ENCODE data around the gene FBXW10B. TPM values are rescaled to one million over a fixed set of nuclear protein-coding genes. Genes with fewer than 3 reads are reported as not detected.
"Not testable (repeated sequence)": the region's sequence is repeated elsewhere in the genome, so short reads cannot be mapped to it uniquely, and the experiment has no call there.

The FBXW10B gene
- total RNA-seq, 1 donor from 2014 or later: 0.74 TPM

GRCh38 chr17:15659663-15660062, 40.2 kb upstream of the FBXW10B start:
- Histone ChIP-seq H3K36me3 (no peaks in the 10 kb centered on the region), H3K4me3 (no peak overlapping the region), H3K27me3 (ENCODE audit: low read depth) (no peaks in the 10 kb centered on the region), H3K27ac (peak overlapping the region; percentile 71), H3K4me1 (peaks cover 13% of the 10 kb centered on the region), H3K9me3 (no peaks in the 10 kb centered on the region)
- TF ChIP-seq, protein P1, sequence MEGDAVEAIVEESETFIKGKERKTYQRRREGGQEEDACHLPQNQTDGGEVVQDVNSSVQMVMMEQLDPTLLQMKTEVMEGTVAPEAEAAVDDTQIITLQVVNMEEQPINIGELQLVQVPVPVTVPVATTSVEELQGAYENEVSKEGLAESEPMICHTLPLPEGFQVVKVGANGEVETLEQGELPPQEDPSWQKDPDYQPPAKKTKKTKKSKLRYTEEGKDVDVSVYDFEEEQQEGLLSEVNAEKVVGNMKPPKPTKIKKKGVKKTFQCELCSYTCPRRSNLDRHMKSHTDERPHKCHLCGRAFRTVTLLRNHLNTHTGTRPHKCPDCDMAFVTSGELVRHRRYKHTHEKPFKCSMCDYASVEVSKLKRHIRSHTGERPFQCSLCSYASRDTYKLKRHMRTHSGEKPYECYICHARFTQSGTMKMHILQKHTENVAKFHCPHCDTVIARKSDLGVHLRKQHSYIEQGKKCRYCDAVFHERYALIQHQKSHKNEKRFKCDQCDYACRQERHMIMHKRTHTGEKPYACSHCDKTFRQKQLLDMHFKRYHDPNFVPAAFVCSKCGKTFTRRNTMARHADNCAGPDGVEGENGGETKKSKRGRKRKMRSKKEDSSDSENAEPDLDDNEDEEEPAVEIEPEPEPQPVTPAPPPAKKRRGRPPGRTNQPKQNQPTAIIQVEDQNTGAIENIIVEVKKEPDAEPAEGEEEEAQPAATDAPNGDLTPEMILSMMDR (IDR thresholded peaks at IDR 0.05): no peak
- intact Hi-C loops (cut with DNase I): no loop called here
- ATAC-seq (peak; percentile 86 to 91), DNase-seq (peak; percentile 68)

GRCh38 chr17:15659236-15659635, 39.7 kb upstream of the FBXW10B start:
- no peak overlapping the region for H3K4me3 ChIP-seq
- intact Hi-C loops (cut with DNase I): no loop called here
- DNase-seq: no peak
- no peaks in the 10 kb centered on the region for H3K27me3 ChIP-seq (ENCODE audit: low read depth)
- peak overlapping the region; percentile 71 for H3K27ac ChIP-seq
- no peaks in the 10 kb centered on the region for H3K9me3 ChIP-seq
- ATAC-seq: peak; percentile 37 to 52
- no peaks in the 10 kb centered on the region for H3K36me3 ChIP-seq
- TF ChIP-seq, protein P1 (IDR thresholded peaks at IDR 0.05): no peak
- H3K4me1 ChIP-seq: peaks cover 13% of the 10 kb centered on the region

DNA sequence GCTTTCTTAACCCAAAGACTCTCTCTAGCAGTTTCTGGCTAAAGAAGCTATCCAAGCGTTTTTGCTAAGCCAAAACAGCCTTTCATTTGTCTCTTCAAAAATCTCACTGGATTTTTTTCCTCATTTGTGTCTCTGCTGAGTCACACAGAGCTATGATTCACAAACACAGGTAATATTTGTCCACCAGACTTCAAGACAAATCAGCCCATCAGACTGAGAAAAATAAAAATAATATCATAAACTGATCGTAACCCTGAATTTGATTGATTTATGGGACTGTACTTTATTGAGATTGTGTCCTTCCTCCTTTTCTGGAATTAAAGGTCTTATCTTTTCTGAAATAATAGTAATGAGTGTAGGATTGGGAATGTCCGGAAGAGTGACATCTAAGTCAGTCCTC, 38.8 kb upstream of the FBXW10B start:
- Histone ChIP-seq H3K27ac (no peak overlapping the region), H3K36me3 (no peaks in the 10 kb centered on the region), H3K4me1 (peaks cover 13% of the 10 kb centered on the region), H3K27me3 (ENCODE audit: low read depth) (no peaks in the 10 kb centered on the region), H3K9me3 (no peaks in the 10 kb centered on the region), H3K4me3 (no peak overlapping the region)
- intact Hi-C loops (cut with DNase I): no loop called here
- DNase-seq (no peak), ATAC-seq (no peak)
- TF ChIP-seq, protein P1 (IDR thresholded peaks at IDR 0.05): no peak

GRCh38 chr17:15657868-15658267, 38.4 kb upstream of the FBXW10B start:
- Histone ChIP-seq H3K4me1 (peaks cover 13% of the 10 kb centered on the region), H3K27ac (no peak overlapping the region), H3K27me3 (ENCODE audit: low read depth) (no peaks in the 10 kb centered on the region), H3K36me3 (no peaks in the 10 kb centered on the region), H3K4me3 (no peak overlapping the region), H3K9me3 (no peaks in the 10 kb centered on the region)
- intact Hi-C loops (cut with DNase I): no loop called here
- no peak for DNase-seq
- TF ChIP-seq, protein P1 (IDR thresholded peaks at IDR 0.05): no peak
- no peak for ATAC-seq

GRCh38 chr17:15654886-15655561, 35.5 kb upstream of the FBXW10B start:
- no peaks in the 10 kb centered on the region for H3K36me3 ChIP-seq
- peaks cover 36% of the 10 kb centered on the region for H3K4me1 ChIP-seq
- ATAC-seq: no peak
- intact Hi-C loops (cut with DNase I): no loop called here
- no peak overlapping the region for H3K27ac ChIP-seq
- no peak overlapping the region for H3K4me3 ChIP-seq
- H3K27me3 ChIP-seq (ENCODE audit: low read depth): no peaks in the 10 kb centered on the region
- no peak for DNase-seq
- TF ChIP-seq, protein P1 (IDR thresholded peaks at IDR 0.05): no peak
- H3K9me3 ChIP-seq: no peaks in the 10 kb centered on the region

DNA sequence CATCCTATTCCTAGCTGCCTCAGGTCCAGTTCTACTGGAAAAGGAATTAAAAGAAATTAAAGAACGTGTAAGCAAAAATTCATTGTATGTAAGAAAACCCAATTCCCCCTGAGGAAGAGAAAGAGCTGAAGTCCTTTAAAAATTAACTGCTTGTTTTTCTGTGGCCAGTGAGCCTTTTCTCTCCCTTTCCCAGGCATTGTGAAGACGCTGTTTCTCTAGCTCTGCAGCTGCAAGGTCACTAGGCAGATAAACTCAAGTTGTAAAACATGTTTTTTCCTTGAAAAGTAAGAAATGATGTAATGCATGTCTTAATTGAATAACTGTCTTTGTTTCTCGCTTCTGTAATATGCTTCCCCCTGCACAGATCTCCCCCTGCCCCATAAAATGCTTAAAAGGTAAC, 34.9 kb upstream of the FBXW10B start:
- H3K27me3 ChIP-seq (ENCODE audit: low read depth); ATAC-seq; H3K36me3 ChIP-seq; H3K9me3 ChIP-seq; H3K27ac ChIP-seq; DNase-seq; intact Hi-C loops (cut with DNase I); H3K4me3 ChIP-seq: not testable (repeated sequence)
- peaks cover 34% of the 10 kb centered on the region for H3K4me1 ChIP-seq

Data from lower lobe of right lung (tissue), 2 donors.